GM12892 (cell line): ENCODE results near the gene FSTL5.

ENCODE experiments used
- POLR2A ChIP-seq: IDR thresholded peaks from 2 replicates; pipeline ENCODE4 v1.6.1; 2011; ENCODE audit warnings: low read depth, low read length, control low read depth
- POLR2AphosphoS5 ChIP-seq: IDR thresholded peaks from 2 replicates; pipeline ENCODE4 v1.6.1; 2011; ENCODE audit warnings: low read depth, low read length, control low read depth

DNA sequence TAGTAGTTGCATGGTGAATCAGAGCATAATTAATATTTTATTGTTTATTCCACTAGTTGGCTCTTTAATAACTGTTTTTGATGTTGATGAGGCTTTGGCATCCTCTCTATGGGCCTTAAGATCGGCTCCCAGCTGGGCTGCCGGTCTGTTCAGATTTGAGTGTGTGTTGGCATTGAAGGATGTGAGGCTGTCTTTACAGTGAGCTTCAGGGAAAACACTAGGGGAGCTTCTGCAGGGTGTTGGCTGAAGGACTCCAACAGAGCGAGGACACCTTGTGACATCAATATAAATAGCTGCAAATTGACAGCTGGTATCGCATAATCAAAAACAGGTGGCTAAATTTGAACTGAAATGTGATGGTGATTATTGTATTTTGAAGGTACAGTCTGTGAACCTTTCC lies 322.0 kb downstream of the FSTL5 start:
- TF ChIP-seq POLR2AphosphoS5 (no peak), POLR2A (no peak)
